ENCODE data around the gene BTF3.

BTF3 gene

GRCh38 chr5:73523861-73524260 is 25.6 kb downstream of the BTF3 start:
- no peak for DNase-seq (ENCODE audit: low spot score)

GRCh38 chr5:73525606-73526203 is 27.5 kb downstream of the BTF3 start:
- no peak for DNase-seq (ENCODE audit: low spot score)

GRCh38 chr5:73528248-73528647 is 30.0 kb downstream of the BTF3 start:
- DNase-seq (ENCODE audit: low spot score): no peak

DNA sequence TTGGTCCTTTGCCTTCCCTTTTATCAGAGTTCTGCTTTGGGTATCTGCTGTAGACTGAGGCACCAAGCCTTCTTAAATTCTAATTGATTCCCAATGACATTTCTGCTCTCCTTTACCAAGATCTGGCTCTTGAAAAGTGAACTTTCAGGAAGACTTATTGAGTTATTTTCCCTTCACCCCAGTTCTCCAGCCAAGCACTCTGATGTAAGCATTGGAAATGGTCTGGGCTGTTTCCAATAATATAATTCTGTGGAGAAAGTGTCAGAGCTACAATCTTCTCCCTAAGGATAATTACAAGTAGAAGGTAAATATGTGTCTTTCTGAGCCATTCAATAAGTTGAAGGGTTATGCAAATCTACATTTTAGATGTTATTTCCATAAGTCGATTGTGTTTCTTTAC is 30.8 kb downstream of the BTF3 start:
- DNase-seq (ENCODE audit: low spot score): no peak

- DNase-seq (ENCODE audit: low spot score): no peak
These were observed 33.1 kb downstream of the BTF3 start for GRCh38 chr5:73531356-73531755.

DNA sequence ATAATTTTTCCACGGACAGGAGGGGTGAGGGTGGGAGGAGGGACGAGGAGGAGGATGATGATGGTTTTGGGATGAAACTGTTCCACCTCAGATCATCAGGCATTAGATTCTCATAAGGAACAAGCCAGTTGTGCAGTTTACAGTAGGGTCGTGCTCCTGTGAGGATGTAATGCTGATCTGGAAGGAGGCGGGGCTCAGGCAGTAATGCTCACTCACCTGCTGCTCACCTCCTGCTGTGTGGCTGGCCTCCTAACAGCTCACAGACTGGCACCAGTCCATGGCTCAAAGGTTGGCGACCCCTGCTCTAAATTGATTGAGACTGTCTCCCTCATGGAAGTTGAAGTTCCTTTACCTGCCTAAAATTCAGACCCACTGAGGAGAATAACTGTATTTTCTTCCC is 34.0 kb downstream of the BTF3 start:
- DNase-seq (ENCODE audit: low spot score): no peak

GRCh38 chr5:73534011-73534644 is 35.9 kb downstream of the BTF3 start:
- DNase-seq (ENCODE audit: low spot score): no peak

DNA sequence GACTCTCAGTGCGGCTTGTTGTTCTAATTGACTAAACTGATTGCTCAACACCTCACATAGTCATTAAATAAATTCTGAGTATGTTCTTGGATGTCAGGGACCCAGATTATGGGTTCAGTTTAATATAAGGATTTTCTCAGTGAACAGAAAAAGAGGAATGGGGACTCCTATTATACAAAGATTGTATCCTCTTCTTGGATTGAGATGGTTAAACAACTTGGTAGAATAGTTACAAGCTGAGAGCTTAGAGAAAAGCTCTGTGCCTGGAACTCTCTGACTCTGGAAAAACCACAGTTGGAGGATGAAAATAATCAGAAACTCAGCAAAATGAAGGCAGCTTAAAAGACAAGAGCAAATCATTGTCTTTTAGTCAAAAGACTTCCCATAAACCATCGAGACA is 36.7 kb downstream of the BTF3 start:
- no peak for DNase-seq (ENCODE audit: low spot score)

DNA sequence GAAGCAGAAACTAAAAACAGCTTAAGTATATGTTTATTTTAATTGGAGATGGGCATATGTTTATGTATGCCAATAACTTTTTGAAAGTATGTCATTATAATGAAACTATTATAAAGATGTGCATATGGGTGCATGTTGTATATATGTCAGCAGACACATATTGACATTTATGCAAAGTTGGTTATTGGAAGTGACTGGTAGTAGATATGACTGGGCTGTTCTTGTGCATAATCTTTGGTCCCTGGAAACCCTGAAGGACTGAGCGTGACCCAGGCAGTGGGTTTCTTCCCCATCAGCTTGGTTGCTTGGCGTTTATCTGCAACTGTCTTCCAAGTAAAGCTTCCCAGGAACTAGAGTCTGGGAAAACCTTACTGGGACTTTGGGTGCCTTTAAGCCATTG is 41.5 kb downstream of the BTF3 start:
- DNase-seq (ENCODE audit: low spot score): no peak

- DNase-seq (ENCODE audit: low spot score): no peak
These were observed 42.0 kb downstream of the BTF3 start for GRCh38 chr5:73540192-73540591.

GRCh38 chr5:73542020-73542419 is 43.8 kb downstream of the BTF3 start:
- DNase-seq (ENCODE audit: low spot score): no peak

- DNase-seq (ENCODE audit: low spot score): no peak
These were observed 46.5 kb downstream of the BTF3 start for GRCh38 chr5:73544429-73545402.

DNA sequence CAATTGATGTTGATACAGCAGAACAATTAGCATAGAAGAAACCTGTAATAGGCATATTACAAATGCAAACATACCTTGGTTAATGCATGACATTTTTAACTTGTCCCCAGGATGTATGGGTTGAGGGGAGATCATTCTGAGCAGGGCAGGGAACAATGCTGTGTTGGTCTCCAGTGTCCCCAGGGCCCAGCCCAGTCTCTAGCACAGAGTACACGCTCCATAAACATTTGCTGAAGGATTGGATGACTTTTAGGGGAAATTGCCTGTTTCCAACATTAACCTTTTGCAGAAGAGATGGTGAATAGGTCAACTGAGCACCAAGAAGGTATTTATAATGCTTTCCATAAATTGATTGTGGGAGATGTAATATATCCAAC is 47.1 kb downstream of the BTF3 start:
- no peak for DNase-seq (ENCODE audit: low spot score)

- DNase-seq (ENCODE audit: low spot score): no peak
These were observed 51.8 kb downstream of the BTF3 start for GRCh38 chr5:73550016-73550415.

DNA sequence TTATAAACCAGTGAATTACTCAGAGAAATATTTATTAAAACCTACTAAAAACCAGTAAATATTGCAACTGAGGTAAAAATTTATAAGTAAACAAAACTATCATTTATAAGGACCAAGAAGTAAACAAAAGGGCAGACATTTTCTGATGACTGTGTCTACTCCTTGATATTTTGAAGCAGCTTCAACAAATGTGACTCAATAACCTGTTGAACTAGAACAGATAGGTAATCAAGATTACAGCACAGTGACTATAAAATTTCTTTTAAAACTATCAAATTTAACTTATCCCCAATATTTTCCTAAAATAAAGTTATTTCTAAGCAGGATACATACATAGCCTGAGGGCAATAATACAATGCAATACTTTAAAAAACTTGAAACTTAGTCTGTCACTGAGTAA is 54.4 kb downstream of the BTF3 start:
- DNase-seq (ENCODE audit: low spot score): no peak

Measured in putamen (tissue), 1 donor.